ENCODE measurements around the gene SERTAD3.
"Not testable (repeated sequence)": the region's sequence is repeated elsewhere in the genome, so short reads cannot be mapped to it uniquely, and the experiment has no call there.

Gene SERTAD3

GRCh38 chr19:40424637-40425449 lies 19.3 kb downstream of the SERTAD3 start:
- DNase-seq, result no peak

- DNase-seq, result no peak
Observed at GRCh38 chr19:40423938-40424337, 20.2 kb downstream of the SERTAD3 start.

- no peak for DNase-seq
Observed at GRCh38 chr19:40422748-40423566, 21.2 kb downstream of the SERTAD3 start.

GRCh38 chr19:40421993-40422747 lies 22.0 kb downstream of the SERTAD3 start:
- no peak for DNase-seq

GRCh38 chr19:40420766-40421765 lies 23.1 kb downstream of the SERTAD3 start:
- no peak for DNase-seq

- no peak for DNase-seq
Observed at GRCh38 chr19:40420451-40420765, 23.7 kb downstream of the SERTAD3 start.

- no peak for DNase-seq
Observed at GRCh38 chr19:40419780-40420179, 24.4 kb downstream of the SERTAD3 start.

- no peak for DNase-seq
Observed at GRCh38 chr19:40419066-40419612, 25.0 kb downstream of the SERTAD3 start.

- no peak for DNase-seq
Observed at GRCh38 chr19:40418040-40418439, 26.1 kb downstream of the SERTAD3 start.

- DNase-seq, result no peak
Observed at GRCh38 chr19:40417643-40417981, 26.5 kb downstream of the SERTAD3 start.

GRCh38 chr19:40416918-40417642 lies 27.1 kb downstream of the SERTAD3 start:
- DNase-seq, result no peak

GRCh38 chr19:40415768-40416167 lies 28.4 kb downstream of the SERTAD3 start:
- DNase-seq, result no peak

GRCh38 chr19:40414542-40415535 lies 29.3 kb downstream of the SERTAD3 start:
- DNase-seq, result no peak

- DNase-seq, result no peak
Observed at GRCh38 chr19:40413291-40413845, 30.8 kb downstream of the SERTAD3 start, which contains the start of gene PRX. PRX (minus strand) TSS chr19:40413378; CDS start chr19:40407932, 5,446 bp downstream.

- DNase-seq, result no peak
Observed at GRCh38 chr19:40412866-40413265, 31.3 kb downstream of the SERTAD3 start.

- DNase-seq, result no peak
Observed at GRCh38 chr19:40411958-40412499, 32.1 kb downstream of the SERTAD3 start.

- DNase-seq, result no peak
Observed at GRCh38 chr19:40411125-40411842, 32.9 kb downstream of the SERTAD3 start.

GRCh38 chr19:40410030-40410389 lies 34.1 kb downstream of the SERTAD3 start:
- no peak for DNase-seq

- DNase-seq, result not testable (repeated sequence)
Observed at GRCh38 chr19:40408598-40408925, 35.6 kb downstream of the SERTAD3 start.

All from NCI-H2107 (cell line).